Peyer's patch (tissue), 4 donors: ENCODE results near the gene CARM1. TPM values are rescaled to one million over a fixed set of nuclear protein-coding genes. Genes with fewer than 3 reads are reported as not detected.

Source experiments
- DNase-seq, 3 donors: peaks; one replicate each; pipeline ENCODE4 v3.0.0-alpha.2; 2017 to 2019
- H3K27ac ChIP-seq, 4 donors: fragments of 200-600 bp; sonication (generic); one replicate each; pipeline ENCODE4 v1.5.1; 2016 to 2019
- H3K27me3 ChIP-seq, 2 donors: fragments of 200-600 bp; sonication (generic); one replicate each; pipeline ENCODE4 v1.5.1; 2019
- H3K36me3 ChIP-seq, 3 donors: fragments of 200-600 bp; sonication (generic); one replicate each; pipeline ENCODE4 v1.5.1; 2016 to 2019
- H3K4me1 ChIP-seq, 4 donors: fragments of 200-600 bp; sonication (generic); one replicate each; pipeline ENCODE4 v1.5.1; 2016 to 2019
- H3K4me3 ChIP-seq, 4 donors: fragments of 200-600 bp; sonication (generic); 1 replicate in 3 of 4; 2 replicates in 1 of 4; pipeline ENCODE4 v1.5.1; 2016 to 2019; ENCODE audit warnings: mild to moderate bottlenecking in 1 of 4
- H3K9me3 ChIP-seq, 4 donors: fragments of 200-600 bp; sonication (generic); one replicate each; pipeline ENCODE4 v1.5.1; 2016 to 2019; ENCODE audit warnings: mild to moderate bottlenecking in 1 of 4
- CTCF ChIP-seq, 6 experiments: fragments of 450-650 bp in 4 of 6; fragments of 200-600 bp in 2 of 6; sonication (generic) in 1 of 6; IDR thresholded peaks; one replicate each; pipeline ENCODE4 v1.5.1; 2017 to 2019; ENCODE audit warnings: antibody characterized with exemption in 6 of 6, mild to moderate bottlenecking in 3 of 6, moderate library complexity in 1 of 6
- POLR2A ChIP-seq, 2 donors: fragments of 450-650 bp; IDR thresholded peaks; one replicate each; pipeline ENCODE4 v1.5.1; 2017; ENCODE audit warnings: antibody characterized with exemption in 2 of 2, mild to moderate bottlenecking in 2 of 2, moderate library complexity in 2 of 2
- total RNA-seq, 4 donors: library from RNA; depleted of rRNA; stranded (reverse); fragments of >200 nt; gene quantifications; one replicate each; pipeline ENCODE4 v1.1.0, GENCODE V29; 2016

The CARM1 gene
- total RNA-seq, 4 donors from 2014 or later: 23.8 to 40.6 (median 29.7) TPM

GRCh38 chr19:10829967-10830366 is 41.4 kb upstream of the CARM1 start:
- Histone ChIP-seq H3K27me3 (no peaks in the 10 kb centered on the region), H3K4me1 (no peaks in the 10 kb centered on the region), H3K27ac (no peak overlapping the region), H3K4me3 (no peak overlapping the region), H3K9me3 (no peaks in the 10 kb centered on the region), H3K36me3 (peaks cover 0 to 89% (median 2%) of the 10 kb centered on the region in 3 donors)
- TF ChIP-seq CTCF (IDR thresholded peaks at IDR 0.05) (no peak), POLR2A (IDR thresholded peaks at IDR 0.05) (no peak)
- no peak for DNase-seq

- no peak for DNase-seq
- H3K27ac ChIP-seq: no peak overlapping the region
- peaks cover 0 to 3% (median 0%) of the 10 kb centered on the region in 4 donors for H3K4me1 ChIP-seq
- H3K27me3 ChIP-seq: no peaks in the 10 kb centered on the region
- no peak for TF ChIP-seq CTCF (IDR thresholded peaks at IDR 0.05)
- TF ChIP-seq POLR2A (IDR thresholded peaks at IDR 0.05): no peak
- H3K4me3 ChIP-seq: no peak overlapping the region
- no peaks in the 10 kb centered on the region for H3K9me3 ChIP-seq
- peaks cover 0 to 85% (median 2%) of the 10 kb centered on the region in 3 donors for H3K36me3 ChIP-seq
Observed at GRCh38 chr19:10830370-10830769, 41.0 kb upstream of the CARM1 start.

DNA sequence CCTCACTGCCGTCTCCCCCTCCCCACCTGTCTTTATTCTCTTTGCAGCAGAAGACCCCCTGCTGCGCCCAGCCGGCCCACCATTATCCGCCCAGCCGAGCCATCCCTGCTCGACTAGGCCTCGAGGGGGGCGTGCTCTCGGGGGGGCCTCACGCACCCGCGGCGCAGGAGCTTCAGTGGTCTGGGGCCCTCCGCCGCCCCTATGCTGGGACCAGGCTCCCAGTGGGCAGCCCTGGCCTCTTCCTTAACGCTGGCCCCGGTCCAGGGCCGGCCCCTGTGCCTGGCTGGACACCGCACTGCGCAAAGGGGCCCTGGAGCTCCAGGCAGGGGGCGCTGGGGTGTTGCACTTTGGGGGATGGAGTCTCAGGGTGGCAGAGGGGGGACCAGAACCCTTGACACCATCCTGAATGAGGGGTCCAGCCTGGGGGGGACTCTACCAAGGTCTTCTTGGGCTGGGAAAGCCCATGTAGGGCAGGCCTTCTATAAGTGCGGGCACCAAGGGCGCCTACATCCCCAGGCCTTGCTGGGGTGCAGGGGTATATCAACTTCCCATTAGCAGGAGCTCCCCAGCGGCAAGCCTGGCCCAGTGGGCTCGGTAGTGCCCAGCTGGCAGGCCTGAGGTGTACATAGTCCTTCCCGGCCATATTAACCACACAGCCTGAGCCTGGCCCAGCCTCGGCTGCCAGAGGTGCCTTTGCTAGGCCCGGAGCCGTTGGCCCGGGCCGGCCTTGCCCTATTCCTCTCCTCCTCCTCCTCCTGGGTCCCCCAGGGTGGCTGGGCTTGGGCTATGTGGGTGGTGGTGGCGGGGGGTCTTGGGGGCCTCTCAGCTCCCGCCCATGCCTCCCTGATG is 40.2 kb upstream of the CARM1 start:
- TF ChIP-seq CTCF (IDR thresholded peaks at IDR 0.05) (no peak), POLR2A (IDR thresholded peaks at IDR 0.05) (no peak)
- Histone ChIP-seq H3K4me3 (no peak overlapping the region), H3K9me3 (no peaks in the 10 kb centered on the region), H3K4me1 (peaks cover 0 to 4% (median 0%) of the 10 kb centered on the region in 4 donors), H3K27me3 (no peaks in the 10 kb centered on the region), H3K27ac (no peak overlapping the region), H3K36me3 (peaks cover 0 to 78% (median 2%) of the 10 kb centered on the region in 3 donors)
- no peak for DNase-seq

DNA sequence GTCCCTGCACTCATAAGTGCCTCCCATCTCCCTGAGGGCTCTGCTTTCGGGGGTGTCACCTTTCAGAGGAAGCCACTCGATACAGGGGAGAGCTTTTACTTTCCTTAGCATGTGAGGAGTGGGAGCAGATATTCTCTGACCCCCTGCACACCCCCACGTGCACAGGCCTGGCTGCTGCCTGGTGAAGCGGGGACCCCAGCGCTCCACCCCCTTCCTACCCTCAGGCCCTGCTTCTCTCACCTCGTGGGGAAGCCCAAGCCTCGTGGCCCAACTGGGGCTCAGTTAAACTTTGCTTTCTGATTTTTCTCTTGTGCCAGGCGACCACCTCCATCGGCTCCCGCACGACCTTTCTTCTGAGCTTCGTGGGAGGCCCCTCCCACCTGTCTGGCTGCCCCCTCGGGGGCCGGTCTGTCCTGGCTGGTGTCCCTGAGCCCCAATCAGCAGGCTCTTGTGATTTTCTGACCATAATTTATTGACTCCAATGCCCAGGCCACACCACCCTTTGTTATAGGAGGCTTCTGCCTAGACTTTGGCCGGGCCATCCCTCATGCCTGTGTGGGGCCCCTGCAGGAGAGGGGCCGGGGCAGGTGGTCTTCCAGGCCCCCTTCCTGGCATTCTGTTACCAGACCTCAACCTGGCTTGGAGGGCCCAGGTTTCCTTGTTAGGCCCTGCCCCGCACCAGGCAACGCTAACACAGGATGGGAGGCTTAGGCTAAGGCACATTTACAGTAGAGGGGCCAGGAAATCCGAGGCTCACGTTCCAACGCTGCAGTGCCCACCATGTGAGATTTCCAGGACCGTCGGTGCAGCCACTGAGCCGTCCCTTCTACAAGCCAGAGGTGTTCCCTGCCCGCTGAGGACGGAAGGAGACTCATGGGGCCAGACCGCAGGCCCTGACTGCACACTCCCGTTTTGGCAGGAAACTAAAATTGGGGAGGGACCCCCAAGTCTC is 39.1 kb upstream of the CARM1 start:
- Histone ChIP-seq H3K9me3 (peaks cover 0 to 8% (median 3%) of the 10 kb centered on the region in 4 donors), H3K27ac (no peak overlapping the region), H3K4me1 (peaks cover 0 to 11% (median 0%) of the 10 kb centered on the region in 4 donors), H3K4me3 (no peak overlapping the region), H3K27me3 (no peaks in the 10 kb centered on the region), H3K36me3 (peaks cover 0 to 67% (median 2%) of the 10 kb centered on the region in 3 donors)
- no peak for TF ChIP-seq CTCF (IDR thresholded peaks at IDR 0.05)
- no peak for TF ChIP-seq POLR2A (IDR thresholded peaks at IDR 0.05)
- DNase-seq: no peak

GRCh38 chr19:10832939-10833296 is 38.4 kb upstream of the CARM1 start:
- H3K4me1 ChIP-seq: peaks cover 0 to 11% (median 0%) of the 10 kb centered on the region in 4 donors
- no peak overlapping the region for H3K27ac ChIP-seq
- H3K36me3 ChIP-seq: peaks cover 0 to 61% (median under 1%) of the 10 kb centered on the region in 3 donors
- TF ChIP-seq POLR2A (IDR thresholded peaks at IDR 0.05) (no peak), CTCF (IDR thresholded peaks at IDR 0.05) (no peak)
- no peak overlapping the region for H3K4me3 ChIP-seq
- H3K27me3 ChIP-seq: no peaks in the 10 kb centered on the region
- DNase-seq: peak in 1 of 3 donors; percentile 52
- peaks cover 0 to 8% (median 3%) of the 10 kb centered on the region in 4 donors for H3K9me3 ChIP-seq
